Endodermal cell (in vitro differentiated cells): Measurements from ENCODE around the gene ELL2. TPM values are rescaled to one million over a fixed set of nuclear protein-coding genes. Genes with fewer than 3 reads are reported as not detected.
A peak's percentile ranks its signal among the peaks of the same experiment; 100 is the strongest.

ENCODE experiments used
- DNase-seq: peaks from one replicate; pipeline ENCODE4 v3.0.0-alpha.2; 2017
- H3K27ac ChIP-seq: 2 replicates; pipeline ENCODE4 v1.5.1; 2013; ENCODE audit warnings: mild to moderate bottlenecking, low read depth, low read length, moderate library complexity
- H3K27me3 ChIP-seq: 2 replicates; pipeline ENCODE4 v1.6.1; 2013; ENCODE audit warnings: mild to moderate bottlenecking, low read length, moderate library complexity; ENCODE audit not compliant: insufficient read depth, control insufficient read depth, poor library complexity, severe bottlenecking
- H3K36me3 ChIP-seq: 2 replicates; pipeline ENCODE4 v1.7.0; 2013; ENCODE audit warnings: mild to moderate bottlenecking, low read length, moderate library complexity; ENCODE audit not compliant: control insufficient read depth, insufficient read depth
- H3K4me1 ChIP-seq: one replicate; pipeline ENCODE4 v1.7.0; 2013; ENCODE audit warnings: low read length; ENCODE audit not compliant: control insufficient read depth, insufficient read depth
- H3K4me3 ChIP-seq: 2 replicates; pipeline ENCODE4 v1.5.1; 2013; ENCODE audit warnings: mild to moderate bottlenecking, low read length, moderate library complexity
- H3K9ac ChIP-seq: 2 replicates; pipeline ENCODE4 v1.6.1; 2013; ENCODE audit warnings: mild to moderate bottlenecking, low read length, moderate library complexity; ENCODE audit not compliant: poor library complexity, severe bottlenecking; ENCODE audit errors: extremely low read depth
- H3K9me3 ChIP-seq: 2 replicates; pipeline ENCODE4 v1.6.1; 2013; ENCODE audit warnings: mild to moderate bottlenecking, low read length, moderate library complexity; ENCODE audit not compliant: control insufficient read depth
- H3K27ac Mint-ChIP-seq: 2 replicates; pipeline ENCODE4 v1.8.0; 2020; ENCODE audit warnings: mixed read lengths
- H3K27me3 Mint-ChIP-seq: 2 replicates; pipeline ENCODE4 v1.8.0; 2021; ENCODE audit warnings: mild to moderate bottlenecking, mixed read lengths; ENCODE audit not compliant: insufficient read depth
- H3K36me3 Mint-ChIP-seq: 2 replicates; pipeline ENCODE4 v1.8.0; 2020; ENCODE audit warnings: low read depth, mixed read lengths
- H3K4me1 Mint-ChIP-seq: 2 replicates; pipeline ENCODE4 v1.8.0; 2020; ENCODE audit warnings: mixed read lengths
- H3K4me3 Mint-ChIP-seq: 2 replicates; pipeline ENCODE4 v1.8.0; 2020; ENCODE audit warnings: mild to moderate bottlenecking, moderate library complexity, mixed read lengths
- H3K9me3 Mint-ChIP-seq: 2 replicates; pipeline ENCODE4 v1.8.0; 2020; ENCODE audit warnings: mild to moderate bottlenecking, mixed read lengths
- WGBS, 2 experiments: methylation state at CpG; one replicate each; pipeline versions ENCODE4 v1.1.5 to v1.1.7; 2013; ENCODE audit warnings: missing lambda C conversion rate in 2 of 2, mixed read lengths in 1 of 2; ENCODE audit not compliant: insufficient coverage in 1 of 2, insufficient read length in 1 of 2; 5-methylcytosine and 5-hydroxymethylcytosine counted together
- total RNA-seq, 2 donors: library from RNA; stranded (reverse); fragmentation: NEBNext Ultra II Directional in 1 of 2; extraction: Animal tissue kit (Norgen Biotek cat#: 25700) in 1 of 2; gene quantifications; 2 replicates in 1 of 2; 3 replicates in 1 of 2; pipeline ENCODE4 v1.2.1, GENCODE V29; 2021
- TF ChIP-seq, protein P1 (sequence below): fragments of 200-600 bp; sonication (generic); conservative IDR thresholded peaks from 2 replicates; pipeline ENCODE4 v1.5.0; 2021; ENCODE audit warnings: antibody characterized with exemption, mild to moderate bottlenecking

Gene ELL2
- total RNA-seq, 2 donors from 2014 or later = 28.6 to 44.1 TPM

DNA sequence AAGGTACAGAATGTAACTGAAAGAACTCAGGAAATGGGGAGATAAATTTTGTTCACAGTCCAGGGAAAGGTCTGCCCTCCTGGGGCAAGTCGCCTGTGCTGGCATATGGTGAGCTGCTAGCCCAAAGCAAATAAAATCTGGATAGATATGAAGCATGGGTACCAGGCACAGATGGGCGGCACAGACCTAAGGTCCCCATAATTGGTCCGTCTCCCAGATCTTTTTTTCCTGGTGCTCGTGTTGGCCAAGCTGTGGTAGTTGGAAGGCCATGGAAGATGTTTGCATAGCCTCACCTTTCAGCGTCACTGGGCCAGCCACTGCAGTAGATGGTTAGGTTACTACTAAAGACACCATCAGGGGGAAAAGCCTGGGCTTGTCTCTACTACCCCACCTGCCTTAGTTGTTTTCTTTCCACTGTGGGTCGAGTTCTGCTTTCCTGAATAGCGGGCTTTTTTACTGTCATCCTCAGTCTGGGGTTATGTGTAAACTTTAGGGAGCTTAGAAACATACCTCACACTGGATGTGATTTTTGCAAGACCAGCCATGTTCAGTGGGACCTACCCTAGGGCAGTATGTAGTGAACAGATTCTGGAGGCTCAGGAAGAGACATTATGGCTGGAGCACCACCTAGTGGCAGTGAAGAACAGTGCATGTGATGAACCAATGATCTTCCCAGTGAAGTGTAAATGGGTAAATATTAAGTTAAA is 114.9 kb downstream of the ELL2 start:
- H3K36me3 Mint-ChIP-seq = no peaks in the 10 kb centered on the region
- H3K4me1 Mint-ChIP-seq = peaks cover 17% of the 10 kb centered on the region
- TF ChIP-seq, protein P1, sequence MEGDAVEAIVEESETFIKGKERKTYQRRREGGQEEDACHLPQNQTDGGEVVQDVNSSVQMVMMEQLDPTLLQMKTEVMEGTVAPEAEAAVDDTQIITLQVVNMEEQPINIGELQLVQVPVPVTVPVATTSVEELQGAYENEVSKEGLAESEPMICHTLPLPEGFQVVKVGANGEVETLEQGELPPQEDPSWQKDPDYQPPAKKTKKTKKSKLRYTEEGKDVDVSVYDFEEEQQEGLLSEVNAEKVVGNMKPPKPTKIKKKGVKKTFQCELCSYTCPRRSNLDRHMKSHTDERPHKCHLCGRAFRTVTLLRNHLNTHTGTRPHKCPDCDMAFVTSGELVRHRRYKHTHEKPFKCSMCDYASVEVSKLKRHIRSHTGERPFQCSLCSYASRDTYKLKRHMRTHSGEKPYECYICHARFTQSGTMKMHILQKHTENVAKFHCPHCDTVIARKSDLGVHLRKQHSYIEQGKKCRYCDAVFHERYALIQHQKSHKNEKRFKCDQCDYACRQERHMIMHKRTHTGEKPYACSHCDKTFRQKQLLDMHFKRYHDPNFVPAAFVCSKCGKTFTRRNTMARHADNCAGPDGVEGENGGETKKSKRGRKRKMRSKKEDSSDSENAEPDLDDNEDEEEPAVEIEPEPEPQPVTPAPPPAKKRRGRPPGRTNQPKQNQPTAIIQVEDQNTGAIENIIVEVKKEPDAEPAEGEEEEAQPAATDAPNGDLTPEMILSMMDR = peak; percentile 98
- 82% methylated on average over 4 to 7 of the region's 7 CpGs for WGBS, 2 experiments
- peaks cover 5% of the 10 kb centered on the region for H3K9me3 Mint-ChIP-seq
- H3K27ac ChIP-seq = no peak overlapping the region
- no peaks in the 10 kb centered on the region for H3K4me1 ChIP-seq
- H3K27me3 Mint-ChIP-seq = no peaks in the 10 kb centered on the region
- no peaks in the 10 kb centered on the region for H3K9me3 ChIP-seq
- no peaks in the 10 kb centered on the region for H3K27me3 ChIP-seq
- H3K27ac Mint-ChIP-seq = no peak overlapping the region
- no peak overlapping the region for H3K4me3 Mint-ChIP-seq
- DNase-seq = peak; percentile 87
- H3K36me3 ChIP-seq = no peaks in the 10 kb centered on the region
- no peak overlapping the region for H3K9ac ChIP-seq
- no peak overlapping the region for H3K4me3 ChIP-seq

DNA sequence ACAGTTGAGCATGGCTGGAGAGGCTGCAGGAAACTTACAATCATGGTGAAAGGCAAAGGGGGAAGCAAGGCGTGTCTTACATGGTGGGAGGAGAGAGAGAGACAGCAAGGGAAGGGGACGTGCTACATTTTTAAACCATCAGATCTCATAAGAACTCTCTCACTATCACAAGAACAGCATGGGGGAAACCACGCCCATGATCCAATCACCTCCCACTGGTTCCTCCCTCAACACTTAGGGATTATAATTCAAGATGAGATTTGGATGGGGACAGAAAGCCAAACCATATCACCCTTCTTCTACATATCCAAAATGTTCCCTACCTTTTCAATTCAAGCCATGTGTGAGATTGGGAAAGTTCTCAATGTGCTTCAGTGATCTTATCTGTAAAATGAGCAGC is 116.3 kb downstream of the ELL2 start:
- Histone ChIP-seq H3K27me3 (no peaks in the 10 kb centered on the region), H3K27ac (no peak overlapping the region), H3K4me3 (no peak overlapping the region), H3K9ac (no peak overlapping the region), H3K36me3 (no peaks in the 10 kb centered on the region), H3K9me3 (no peaks in the 10 kb centered on the region), H3K4me1 (no peaks in the 10 kb centered on the region)
- no peak overlapping the region for H3K27ac Mint-ChIP-seq
- H3K9me3 Mint-ChIP-seq = no peaks in the 10 kb centered on the region
- DNase-seq = no peak
- TF ChIP-seq, protein P1 = no peak
- no peak overlapping the region for H3K4me3 Mint-ChIP-seq
- H3K27me3 Mint-ChIP-seq = no peaks in the 10 kb centered on the region
- H3K4me1 Mint-ChIP-seq = peaks cover 17% of the 10 kb centered on the region
- no peaks in the 10 kb centered on the region for H3K36me3 Mint-ChIP-seq
- 75% methylated on average over 2 of the region's 3 CpGs; no CpG with 5 or more reads in 1 of the 2 experiments for WGBS, 2 experiments

DNA sequence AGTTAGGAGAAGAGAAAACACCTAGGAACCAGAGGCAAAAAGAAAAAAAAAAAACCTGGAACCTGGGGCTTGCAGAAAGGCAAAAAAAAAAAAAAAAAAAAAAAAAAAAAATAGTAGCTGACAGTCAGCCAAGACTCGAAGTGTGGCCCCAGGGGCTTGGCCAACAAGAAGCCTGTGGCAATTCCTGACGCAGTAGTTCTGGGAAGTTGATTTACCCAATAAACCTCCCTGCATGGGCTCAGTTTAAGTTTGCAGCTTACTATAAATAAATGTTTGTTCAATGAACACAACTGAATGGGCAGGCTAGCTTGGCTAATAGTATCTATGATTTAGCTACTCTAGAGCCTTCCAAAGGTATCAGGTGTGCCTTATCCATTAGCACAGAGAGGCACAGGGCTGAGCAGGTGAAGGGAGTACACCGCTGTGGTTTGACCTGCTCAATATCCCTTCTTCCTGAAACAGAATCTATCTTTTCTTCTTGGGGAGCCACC is 117.9 kb downstream of the ELL2 start:
- peak; percentile 26 for DNase-seq
- Histone ChIP-seq H3K4me3 (no peak overlapping the region), H3K9me3 (no peaks in the 10 kb centered on the region), H3K27me3 (no peaks in the 10 kb centered on the region), H3K27ac (no peak overlapping the region), H3K36me3 (no peaks in the 10 kb centered on the region), H3K4me1 (no peaks in the 10 kb centered on the region), H3K9ac (no peak overlapping the region)
- 85% methylated on average over 3 of the region's 3 CpGs; no CpG with 5 or more reads in 1 of the 2 experiments for WGBS, 2 experiments
- no peaks in the 10 kb centered on the region for H3K27me3 Mint-ChIP-seq
- H3K27ac Mint-ChIP-seq = no peak overlapping the region
- H3K36me3 Mint-ChIP-seq = no peaks in the 10 kb centered on the region
- H3K4me3 Mint-ChIP-seq = no peak overlapping the region
- TF ChIP-seq, protein P1 = no peak
- peaks cover 17% of the 10 kb centered on the region for H3K4me1 Mint-ChIP-seq
- no peaks in the 10 kb centered on the region for H3K9me3 Mint-ChIP-seq
